PC-3 (cell line): Measurements from ENCODE around the gene HEPH. TPM values are rescaled to one million over a fixed set of nuclear protein-coding genes. Genes with fewer than 3 reads are reported as not detected.

ENCODE experiments used
- ATAC-seq: fragments of 200-7000 bp; cut with Tn5 transposase; 2 replicates; pipeline ENCODE4 v1.9.1; 2020; ENCODE audit warnings: mild to moderate bottlenecking, moderate library complexity
- BruUV-seq: library from RNA; stranded (reverse); fragments of 400-500 nt; replicated peaks from 2 replicates; lab custom pipeline; 2021; lab: Mats Ljungman, UMichigan
- CTCF ChIA-PET: fragments of 300-600 bp; sonication (Branson Sonifier 250); formaldehyde crosslinking; loops from one replicate; lab custom pipeline; 2022; ENCODE audit warnings: antibody characterized with exemption; lab: Charles Lee
- POLR2A ChIA-PET: fragments of 300-600 bp; sonication (Branson Sonifier 250); formaldehyde crosslinking; loops from one replicate; lab custom pipeline; 2022; ENCODE audit warnings: antibody characterized with exemption; ENCODE audit not compliant: unreplicated experiment; lab: Charles Lee
- DNase-seq: peaks from one replicate; pipeline ENCODE4 v3.0.0-alpha.2; 2015
- H2AFZ ChIP-seq: fragments of 300-600 bp; sonication (generic); 2 replicates; pipeline ENCODE4 v1.6.0; 2016; ENCODE audit warnings: antibody characterized with exemption, low read length
- H3F3A ChIP-seq: fragments of 300-600 bp; sonication (generic); one replicate; pipeline ENCODE4 v1.6.0; 2017; ENCODE audit warnings: antibody characterized with exemption, low read length, control low read depth, mild to moderate bottlenecking; ENCODE audit not compliant: unreplicated experiment
- H3K27ac ChIP-seq: fragments of 300-600 bp; sonication (generic); 2 replicates; pipeline ENCODE4 v1.5.1; 2016; ENCODE audit warnings: mild to moderate bottlenecking, low read length
- H3K27me3 ChIP-seq: fragments of 300-600 bp; sonication (generic); 2 replicates; pipeline ENCODE4 v1.6.1; 2016; ENCODE audit warnings: low read length, mixed read lengths
- H3K36me3 ChIP-seq: fragments of 300-600 bp; sonication (generic); 2 replicates; pipeline ENCODE4 v1.6.1; 2016; ENCODE audit warnings: low read depth, mixed run types, low read length, mixed read lengths
- H3K4me1 ChIP-seq: fragments of 300-600 bp; sonication (generic); 2 replicates; pipeline ENCODE4 v1.5.1; 2016; ENCODE audit warnings: low read length; ENCODE audit not compliant: insufficient read depth
- H3K4me2 ChIP-seq: fragments of 300-600 bp; sonication (generic); 2 replicates; pipeline ENCODE4 v1.6.0; 2016; ENCODE audit warnings: low read length
- H3K4me3 ChIP-seq: fragments of 300-600 bp; sonication (generic); 2 replicates; pipeline ENCODE4 v1.5.1; 2016; ENCODE audit warnings: mild to moderate bottlenecking, low read length, mixed read lengths
- H3K79me2 ChIP-seq: fragments of 300-600 bp; sonication (generic); 2 replicates; pipeline ENCODE4 v1.6.1; 2017; ENCODE audit warnings: low read length, mixed read lengths
- H3K9ac ChIP-seq: fragments of 300-600 bp; sonication (generic); 2 replicates; pipeline ENCODE4 v1.6.0; 2016; ENCODE audit warnings: mild to moderate bottlenecking, low read length
- H3K9me2 ChIP-seq: fragments of 300-600 bp; sonication (generic); replicated peaks from 2 replicates; pipeline ENCODE4 v1.6.1; 2016; ENCODE audit warnings: mixed run types, low read length, mixed read lengths
- H3K9me3 ChIP-seq: fragments of 300-600 bp; sonication (generic); 2 replicates; pipeline ENCODE4 v1.6.1; 2016; ENCODE audit warnings: low read length, mixed read lengths
- H4K20me1 ChIP-seq: fragments of 300-600 bp; sonication (generic); 2 replicates; pipeline ENCODE4 v1.6.1; 2016; ENCODE audit warnings: low read length, mixed read lengths
- EZH2 ChIP-seq: fragments of 300-600 bp; sonication (generic); IDR thresholded peaks from one replicate; pipeline ENCODE4 v1.6.1; 2017; ENCODE audit warnings: antibody characterized with exemption, mild to moderate bottlenecking, low read length; ENCODE audit not compliant: unreplicated experiment
- EZH2phosphoT487 ChIP-seq: fragments of 300-600 bp; sonication (generic); IDR thresholded peaks from 2 replicates; pipeline ENCODE4 v1.6.1; 2018; ENCODE audit warnings: mild to moderate bottlenecking, antibody characterized with exemption, low read length, borderline replicate concordance
- intact Hi-C: fragments of 100-400 bp; cut with micrococcal nuclease; formaldehyde crosslinking; loops from 2 replicates; pipeline ENCODE4 v1.9.0; 2023
- total RNA-seq: library from RNA; depleted of rRNA; stranded (reverse); fragments of >200 nt; gene quantifications from 2 replicates; pipeline ENCODE4 v1.2.3, GENCODE V29; 2014; rRNA removed
- TF ChIP-seq, protein P1 (sequence below): fragments of 300-600 bp; sonication (generic); conservative IDR thresholded peaks from 2 replicates; pipeline ENCODE4 v1.5.1; 2017; ENCODE audit warnings: antibody characterized with exemption, low read depth, mild to moderate bottlenecking, low read length

Gene HEPH
- total RNA-seq, 1 experiment from 2014 or later: not detected

DNA sequence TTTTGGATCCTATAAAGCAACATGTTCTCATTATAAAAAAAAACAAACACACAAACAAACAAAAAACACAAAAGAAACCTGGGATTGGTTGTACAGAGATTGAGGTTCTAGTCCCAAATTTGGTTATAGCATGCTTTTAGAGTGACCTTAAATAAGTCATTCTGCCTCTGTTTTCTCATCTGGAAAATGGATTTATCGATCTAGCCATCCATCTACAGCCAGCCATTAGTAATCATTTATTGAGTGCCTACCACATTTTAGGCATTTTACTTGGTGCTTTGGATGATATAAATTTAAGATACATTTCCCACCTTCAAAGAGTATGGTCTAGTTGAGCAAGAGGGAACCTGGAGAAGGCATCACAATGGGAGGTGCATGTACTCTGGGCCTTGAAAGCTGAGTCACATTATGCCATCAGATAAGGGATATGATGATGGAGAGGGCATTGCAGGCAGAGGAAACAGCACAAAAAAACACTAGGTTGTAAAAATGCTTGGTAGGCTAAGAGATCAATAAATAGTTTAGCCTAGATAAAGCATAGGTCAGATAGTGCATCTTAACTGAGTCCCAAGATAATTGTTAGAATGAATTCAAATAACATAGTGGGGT, 91.4 kb downstream of the HEPH start:
- Histone ChIP-seq H3K4me1 (no peaks in the 10 kb centered on the region), H3K27me3 (no peaks in the 10 kb centered on the region), H3K9me3 (peaks cover 4% of the 10 kb centered on the region; the same call in 1 of the 2 replicates), H4K20me1 (no peaks in the 10 kb centered on the region), H3K4me2 (no peak overlapping the region), H3K27ac (no peak overlapping the region), H3K4me3 (no peak overlapping the region), H3K36me3 (no peaks in the 10 kb centered on the region), H3F3A (no peaks in the 10 kb centered on the region), H3K9me2 (no peaks in the 10 kb centered on the region), H3K79me2 (no peaks in the 10 kb centered on the region), H3K9ac (no peak overlapping the region), H2AFZ (no peak overlapping the region)
- intact Hi-C loops: no loop called here
- DNase-seq (no peak), ATAC-seq (no peak)
- ChIA-PET POLR2A (no interaction called here), CTCF (no interaction called here)
- TF ChIP-seq EZH2 (no peak), EZH2phosphoT487 (no peak)
- TF ChIP-seq, protein P1, sequence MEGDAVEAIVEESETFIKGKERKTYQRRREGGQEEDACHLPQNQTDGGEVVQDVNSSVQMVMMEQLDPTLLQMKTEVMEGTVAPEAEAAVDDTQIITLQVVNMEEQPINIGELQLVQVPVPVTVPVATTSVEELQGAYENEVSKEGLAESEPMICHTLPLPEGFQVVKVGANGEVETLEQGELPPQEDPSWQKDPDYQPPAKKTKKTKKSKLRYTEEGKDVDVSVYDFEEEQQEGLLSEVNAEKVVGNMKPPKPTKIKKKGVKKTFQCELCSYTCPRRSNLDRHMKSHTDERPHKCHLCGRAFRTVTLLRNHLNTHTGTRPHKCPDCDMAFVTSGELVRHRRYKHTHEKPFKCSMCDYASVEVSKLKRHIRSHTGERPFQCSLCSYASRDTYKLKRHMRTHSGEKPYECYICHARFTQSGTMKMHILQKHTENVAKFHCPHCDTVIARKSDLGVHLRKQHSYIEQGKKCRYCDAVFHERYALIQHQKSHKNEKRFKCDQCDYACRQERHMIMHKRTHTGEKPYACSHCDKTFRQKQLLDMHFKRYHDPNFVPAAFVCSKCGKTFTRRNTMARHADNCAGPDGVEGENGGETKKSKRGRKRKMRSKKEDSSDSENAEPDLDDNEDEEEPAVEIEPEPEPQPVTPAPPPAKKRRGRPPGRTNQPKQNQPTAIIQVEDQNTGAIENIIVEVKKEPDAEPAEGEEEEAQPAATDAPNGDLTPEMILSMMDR: no peak
- BruUV-seq: no TSS peak

DNA sequence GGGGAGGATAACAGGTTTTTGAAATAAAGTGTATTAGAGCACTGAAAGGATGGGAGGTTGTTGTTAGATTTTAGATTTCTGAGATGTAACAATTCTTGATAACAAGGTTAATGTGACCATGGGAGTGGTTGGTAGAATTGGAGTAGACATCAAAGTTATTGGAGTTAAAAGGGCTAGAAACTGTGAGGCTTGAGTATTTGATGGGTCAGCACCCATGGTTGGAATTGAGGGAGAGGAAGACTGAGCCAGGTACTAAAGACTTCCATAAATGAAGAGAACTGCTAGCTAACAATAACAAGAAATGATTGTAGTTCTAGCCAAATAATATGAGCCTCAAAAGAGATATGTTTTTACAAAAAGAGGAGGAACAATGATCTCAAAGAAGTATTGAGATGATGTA, 98.8 kb downstream of the HEPH start:
- Histone ChIP-seq H3K9ac (no peak overlapping the region), H3F3A (no peaks in the 10 kb centered on the region), H3K27me3 (no peaks in the 10 kb centered on the region), H4K20me1 (no peaks in the 10 kb centered on the region), H3K4me3 (no peak overlapping the region), H3K4me2 (no peak overlapping the region), H3K9me3 (no peaks in the 10 kb centered on the region), H3K27ac (no peak overlapping the region), H2AFZ (no peak overlapping the region), H3K36me3 (no peaks in the 10 kb centered on the region), H3K9me2 (no peaks in the 10 kb centered on the region), H3K79me2 (no peaks in the 10 kb centered on the region), H3K4me1 (no peaks in the 10 kb centered on the region)
- POLR2A ChIA-PET: no interaction called here
- no TSS peak for BruUV-seq
- intact Hi-C loops: no loop called here
- no peak for TF ChIP-seq EZH2phosphoT487
- TF ChIP-seq, protein P1: no peak
- no peak for TF ChIP-seq EZH2
- DNase-seq: no peak
- ATAC-seq: no peak
- CTCF ChIA-PET: no interaction called here

Other genes starting within 250 kb of the HEPH start
- not detected in 2 replicates for gene VSIG4, start 124.2 kb upstream of the HEPH start, total RNA-seq